Right lobe of liver (tissue), 4 donors: Measurements from ENCODE around the gene KANSL2.

ENCODE experiments used
- CTCF ChIP-seq, 4 donors: fragments of 200-600 bp in 3 of 4; fragments of 450-650 bp in 1 of 4; IDR thresholded peaks; one replicate each; pipeline versions ENCODE4 v1.5.1 to v1.8.0; 2016 to 2022; ENCODE audit warnings: antibody characterized with exemption in 4 of 4, mild to moderate bottlenecking in 2 of 4
- POLR2A ChIP-seq: fragments of 450-650 bp; IDR thresholded peaks from one replicate; pipeline ENCODE4 v1.6.1; 2017; ENCODE audit warnings: antibody characterized with exemption, mild to moderate bottlenecking
- donor health status: DM: no; HTN: no; CAD: no.
- donor health status: DM: no; HTN: no; CAD: no.
- donor health status: DM: no; HTN: yes; CAD: no.

- no peak for TF ChIP-seq CTCF (IDR thresholded peaks at IDR 0.05)
- TF ChIP-seq POLR2A: no peak
Observed at GRCh38 chr12:48686615-48687334, 4.7 kb upstream of the KANSL2 start.
